GM12891 (cell line): ENCODE measurements around the gene DTX3L. TPM values are rescaled to one million over a fixed set of nuclear protein-coding genes. Genes with fewer than 3 reads are reported as not detected.

Experiments used
- DNase-seq: peaks from one replicate; pipeline ENCODE4 v3.0.0; 2011; ENCODE audit warnings: low spot score; ENCODE audit not compliant: insufficient read length
- FAIRE-seq: peaks from 2 replicates; lab custom pipeline; 2011; peaks lifted over from hg19 to GRCh38; lab: Jason Lieb, UNC
- PAX5 ChIP-seq: IDR thresholded peaks from 2 replicates; pipeline ENCODE4 v1.6.1; 2011; ENCODE audit warnings: low read length, moderate library complexity, mild to moderate bottlenecking; ENCODE audit not compliant: insufficient read depth, severe bottlenecking
- POLR2A ChIP-seq: IDR thresholded peaks from 2 replicates; pipeline ENCODE4 v1.6.1; 2011; ENCODE audit warnings: low read depth, low read length, control low read depth
- POLR2AphosphoS5 ChIP-seq: IDR thresholded peaks from 2 replicates; pipeline ENCODE4 v1.6.1; 2011; ENCODE audit warnings: low read depth, low read length, control low read depth
- POU2F2 ChIP-seq: IDR thresholded peaks from 2 replicates; pipeline ENCODE4 v1.6.1; 2011; ENCODE audit warnings: low read depth, mild to moderate bottlenecking, control low read depth, low read length, moderate library complexity
- SPI1 ChIP-seq: IDR thresholded peaks from 2 replicates; pipeline ENCODE4 v1.6.1; 2011; ENCODE audit warnings: low read depth, low read length, control low read depth
- TAF1 ChIP-seq: IDR thresholded peaks from 2 replicates; pipeline ENCODE4 v1.6.1; 2011; ENCODE audit warnings: low read depth, low read length, control low read depth
- polyA plus RNA-seq: library from polyadenylated mRNA; unstranded; fragments of >200 nt; gene quantifications from one replicate; pipeline ENCODE4 v1.2.1, GENCODE V29; 2012; ENCODE audit warnings: low read depth, missing spikeins, inconsistent platforms; ENCODE audit not compliant: missing spikeins

Gene DTX3L
- 7.3 TPM for polyA plus RNA-seq

DNA sequence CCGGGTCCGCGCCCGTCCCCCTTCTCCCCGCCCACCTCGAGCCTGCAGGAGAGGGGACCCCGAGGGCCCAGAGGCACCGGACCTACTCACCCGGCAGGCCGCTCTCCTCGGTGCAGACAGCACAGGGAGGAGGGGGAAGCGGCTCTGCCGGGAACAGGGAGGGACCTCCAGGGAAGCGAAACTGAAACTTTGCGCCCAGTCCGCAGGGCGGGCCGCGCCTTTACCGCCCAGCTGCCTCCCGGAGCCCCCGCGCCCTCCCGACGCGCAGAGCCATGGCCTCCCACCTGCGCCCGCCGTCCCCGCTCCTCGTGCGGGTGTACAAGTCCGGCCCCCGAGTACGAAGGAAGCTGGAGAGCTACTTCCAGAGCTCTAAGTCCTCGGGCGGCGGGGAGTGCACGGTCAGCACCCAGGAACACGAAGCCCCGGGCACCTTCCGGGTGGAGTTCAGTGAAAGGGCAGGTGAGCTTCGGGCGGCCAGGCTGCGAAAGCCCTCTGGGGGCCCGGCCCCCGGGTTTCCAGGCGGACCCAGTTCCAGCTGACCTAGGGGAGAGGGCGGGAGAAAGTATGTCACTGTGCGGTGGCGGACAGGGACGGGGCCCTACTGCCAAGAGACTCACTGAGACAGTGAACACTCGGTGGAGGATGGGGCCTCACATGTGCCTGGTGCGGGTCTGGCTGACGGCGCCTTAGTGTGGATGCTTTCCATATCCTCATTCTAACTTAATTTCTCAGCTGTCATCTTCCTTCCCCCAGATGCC lies at the start of gene DTX3L, which contains the start of gene PARP9:
Gene DTX3L, plus strand, starts transcription at position 184 of the 758 bp plus-strand sequence. Its CDS starts 89 bp downstream, at position 273.
Gene PARP9, minus strand, starts transcription at position 146 of the 758 bp plus-strand sequence. CDS start 4,680 bp downstream, outside the sequence.
- DNase-seq, result peak; percentile 58
- FAIRE-seq, result peak; percentile 77
- TF ChIP-seq POLR2A, result peak; percentile 34; the same call in 1 of the 2 replicates
- TF ChIP-seq POLR2AphosphoS5, result peak; percentile 71
- TF ChIP-seq SPI1, result peak; percentile 44; the same call in 1 of the 2 replicates
- no peak for TF ChIP-seq POU2F2
- TF ChIP-seq TAF1, result peak; percentile 56

DNA sequence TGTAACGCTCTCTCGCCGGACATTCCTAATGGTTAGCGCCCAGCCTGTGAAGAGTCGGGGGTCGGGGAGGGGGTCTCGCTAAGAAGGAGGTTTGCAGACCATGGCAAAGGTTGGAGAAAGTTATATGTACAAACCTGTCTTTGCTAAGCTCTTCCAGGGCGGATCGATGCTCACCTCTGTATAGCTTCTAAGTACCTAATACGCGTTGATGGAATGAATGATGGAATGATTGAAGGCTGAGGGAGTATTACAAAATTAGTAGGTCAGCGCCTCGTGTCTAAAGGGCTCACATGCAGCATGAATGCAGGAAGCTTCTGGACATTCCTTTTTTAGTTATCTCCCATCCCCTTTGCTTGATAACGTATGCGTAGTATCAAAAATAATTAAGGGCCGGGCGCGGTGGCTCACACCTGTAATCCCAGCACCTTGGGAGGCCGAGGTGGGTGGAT lies 49.1 kb upstream of the DTX3L start:
- no peak for FAIRE-seq
- no peak for DNase-seq
- TF ChIP-seq TAF1, result no peak
- TF ChIP-seq POLR2AphosphoS5, result no peak
- no peak for TF ChIP-seq PAX5
- TF ChIP-seq SPI1, result no peak
- no peak for TF ChIP-seq POLR2A
- no peak for TF ChIP-seq POU2F2

DNA sequence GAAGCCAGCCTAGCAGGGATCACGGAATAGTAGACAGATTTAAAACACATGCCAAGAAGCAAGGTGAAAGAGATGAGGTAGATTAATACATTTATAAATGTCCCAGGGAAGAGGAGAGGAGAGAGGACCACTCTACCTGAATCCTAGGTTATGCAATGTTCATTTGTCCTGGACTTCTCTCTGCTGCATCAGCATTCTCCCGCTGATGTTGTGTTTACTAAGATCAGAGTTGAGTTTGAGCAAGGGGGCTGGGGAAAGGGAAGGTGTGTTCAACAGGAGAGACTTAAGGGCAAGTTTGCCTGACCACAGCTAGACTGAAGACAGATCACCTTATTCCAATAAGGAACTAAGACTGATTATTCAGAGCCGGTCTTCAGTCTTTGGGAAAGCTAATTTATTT lies 48.3 kb upstream of the DTX3L start:
- TF ChIP-seq POLR2A, result no peak
- no peak for TF ChIP-seq SPI1
- TF ChIP-seq TAF1, result no peak
- no peak for TF ChIP-seq POU2F2
- TF ChIP-seq POLR2AphosphoS5, result no peak
- no peak for TF ChIP-seq PAX5
- FAIRE-seq, result no peak
- DNase-seq, result no peak

DNA sequence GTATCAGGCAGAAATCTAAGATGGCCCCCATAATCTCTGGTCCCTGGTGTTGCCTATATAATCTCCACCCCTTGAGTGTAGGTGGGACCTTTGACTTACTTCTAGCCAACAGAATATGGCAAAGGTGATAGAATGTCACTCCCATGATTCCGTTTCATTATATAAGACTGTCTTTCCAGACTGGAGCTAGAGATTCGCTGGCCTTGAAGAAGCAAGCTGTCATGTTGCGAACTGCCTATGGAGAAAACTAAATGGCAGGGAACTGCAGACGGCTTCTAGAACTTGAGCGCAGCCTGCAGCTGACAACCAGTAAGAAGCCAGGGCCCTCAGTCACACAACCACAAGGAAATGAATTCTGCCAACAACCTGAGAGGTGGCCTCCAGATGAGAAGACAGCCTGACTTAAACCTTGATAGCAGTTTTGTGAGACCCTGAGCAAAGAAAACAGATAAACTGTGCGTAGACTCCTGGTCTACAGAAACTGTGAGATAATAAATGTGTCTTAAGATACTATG lies 47.2 kb upstream of the DTX3L start:
- TF ChIP-seq TAF1 (no peak), SPI1 (no peak), POLR2A (no peak), POLR2AphosphoS5 (no peak), POU2F2 (no peak), PAX5 (no peak)
- DNase-seq (no peak), FAIRE-seq (no peak)

DNA sequence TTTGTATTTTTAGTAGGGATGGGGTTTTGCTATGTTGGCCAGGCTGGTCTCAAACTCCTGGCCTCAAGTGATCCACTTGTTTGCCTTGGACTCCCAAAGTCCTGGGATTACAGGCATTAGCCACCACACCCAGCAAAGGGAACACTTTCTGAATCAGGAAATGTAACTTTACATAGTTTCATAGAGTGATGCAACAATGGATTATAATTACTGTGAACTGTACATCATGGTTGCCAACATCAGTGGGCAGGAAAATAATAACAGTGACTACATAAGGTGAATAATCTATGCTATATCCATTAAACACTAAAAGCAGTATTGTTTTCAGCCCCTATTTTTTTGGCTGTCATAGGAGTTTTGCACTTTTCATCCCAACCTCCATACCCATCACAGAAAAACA lies 44.4 kb upstream of the DTX3L start:
- DNase-seq, result no peak
- TF ChIP-seq POU2F2, result no peak
- TF ChIP-seq PAX5, result no peak
- FAIRE-seq, result no peak

DNA sequence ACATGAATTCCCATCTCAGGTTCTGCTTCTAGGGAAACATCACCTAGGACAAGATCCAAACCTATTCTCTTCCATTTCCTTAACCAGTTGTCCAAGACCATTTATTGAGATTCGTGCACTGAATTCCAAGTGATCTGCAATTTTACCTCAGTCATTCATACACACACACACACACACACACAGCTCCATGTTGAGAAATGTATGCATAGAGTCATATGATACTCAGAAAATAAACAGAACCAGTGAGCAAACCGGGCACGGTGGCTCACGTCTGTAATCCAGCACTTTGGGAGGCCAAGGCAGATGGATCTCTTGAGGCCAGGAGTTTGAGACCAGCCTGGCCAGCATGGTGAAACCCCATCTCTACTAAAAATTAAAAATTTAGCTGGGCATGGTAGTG lies 43.3 kb upstream of the DTX3L start:
- no peak for FAIRE-seq
- TF ChIP-seq TAF1, result no peak
- TF ChIP-seq POLR2AphosphoS5, result no peak
- no peak for TF ChIP-seq POLR2A
- TF ChIP-seq PAX5, result no peak
- TF ChIP-seq SPI1, result no peak
- TF ChIP-seq POU2F2, result no peak
- DNase-seq, result no peak

DNA sequence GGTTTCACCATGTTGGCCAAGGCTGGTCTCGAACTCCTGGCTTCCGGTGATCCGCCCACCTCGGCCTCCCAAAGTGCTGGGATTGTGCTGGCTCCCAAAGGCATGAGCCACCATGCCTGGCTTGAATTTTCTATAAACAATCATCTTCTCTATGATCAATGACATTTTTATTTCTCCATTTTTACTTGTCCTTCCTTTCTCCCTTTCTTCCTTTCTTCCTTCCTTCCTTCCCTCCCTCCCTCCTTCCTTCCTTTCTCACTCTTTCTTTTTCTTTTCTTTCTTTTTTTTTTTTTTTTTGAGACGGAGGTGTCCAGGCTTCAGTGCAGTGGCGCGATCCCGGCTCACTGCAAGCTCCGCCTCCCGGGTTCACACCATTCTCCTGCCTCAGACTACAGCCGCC lies 40.8 kb upstream of the DTX3L start:
- TF ChIP-seq TAF1, result no peak
- TF ChIP-seq SPI1, result no peak
- TF ChIP-seq POU2F2, result no peak
- TF ChIP-seq POLR2AphosphoS5, result no peak
- no peak for TF ChIP-seq PAX5
- no peak for TF ChIP-seq POLR2A
- FAIRE-seq (no peak), DNase-seq (no peak)

DNA sequence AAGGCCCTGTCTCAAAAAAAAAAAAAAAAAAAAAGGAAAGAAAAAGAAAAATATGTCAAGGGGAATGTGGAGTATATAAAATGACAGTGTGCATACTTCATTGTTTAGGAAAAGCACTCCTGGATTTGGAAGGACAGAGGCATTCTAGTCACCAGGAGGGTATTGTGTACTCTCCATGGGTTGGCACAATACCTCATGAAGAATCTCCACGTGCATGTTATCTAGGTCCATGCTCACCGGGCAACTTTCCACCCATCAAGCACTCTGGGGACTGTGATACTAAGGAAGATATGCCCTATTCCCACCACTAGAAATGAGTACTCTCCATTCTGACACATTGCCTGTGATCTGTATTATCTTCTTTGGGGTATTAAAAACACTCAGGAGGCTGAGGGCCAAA lies 34.0 kb upstream of the DTX3L start:
- TF ChIP-seq TAF1 (no peak), PAX5 (no peak), POLR2AphosphoS5 (no peak), POLR2A (no peak), POU2F2 (no peak), SPI1 (no peak)
- FAIRE-seq (no peak), DNase-seq (no peak)

DNA sequence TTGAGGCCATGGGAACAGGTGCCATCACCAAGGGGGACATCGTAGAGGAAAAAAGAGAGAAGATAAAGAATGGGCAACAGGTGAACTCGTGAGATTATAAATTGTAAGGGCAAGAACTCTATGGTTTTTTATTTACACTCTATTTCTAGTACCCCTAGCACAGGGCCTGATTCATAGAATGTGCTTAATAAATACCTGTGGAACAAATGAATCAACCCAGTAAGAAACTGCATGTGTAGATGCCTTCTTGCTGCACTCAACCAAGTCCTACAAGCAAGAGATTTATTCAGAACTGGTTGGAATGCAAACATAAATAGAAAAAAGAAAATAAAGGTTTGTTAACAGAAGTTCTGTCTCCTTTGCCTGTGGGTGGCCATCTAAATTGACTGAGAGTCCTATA lies 30.7 kb upstream of the DTX3L start:
- TF ChIP-seq SPI1 (no peak), POLR2A (no peak), POU2F2 (no peak), PAX5 (no peak), TAF1 (no peak), POLR2AphosphoS5 (no peak)
- DNase-seq, result no peak
- FAIRE-seq, result no peak
